HPDE6-E6E7 (cell line): ENCODE measurements around the gene KRTAP12-4.
"Not testable (repeated sequence)": the region's sequence is repeated elsewhere in the genome, so short reads cannot be mapped to it uniquely, and the experiment has no call there.

ENCODE experiments used
- DNase-seq: peaks from one replicate; pipeline ENCODE4 v3.0.0; 2011; ENCODE audit warnings: missing footprints; ENCODE audit errors: extremely low spot score

KRTAP12-4 gene, protein sequence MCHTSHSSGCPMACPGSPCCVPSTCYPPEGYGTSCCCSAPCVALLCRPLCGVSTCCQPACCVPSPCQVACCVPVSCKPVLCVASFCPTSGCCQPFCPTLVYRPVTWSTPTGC

GRCh38 chr21:44654576-44655175 lies at the start of gene KRTAP12-4:
TSS of gene KRTAP12-4 (minus strand) at chr21:44654659. CDS start at chr21:44654614, 45 bp downstream.
- DNase-seq: no peak

DNA sequence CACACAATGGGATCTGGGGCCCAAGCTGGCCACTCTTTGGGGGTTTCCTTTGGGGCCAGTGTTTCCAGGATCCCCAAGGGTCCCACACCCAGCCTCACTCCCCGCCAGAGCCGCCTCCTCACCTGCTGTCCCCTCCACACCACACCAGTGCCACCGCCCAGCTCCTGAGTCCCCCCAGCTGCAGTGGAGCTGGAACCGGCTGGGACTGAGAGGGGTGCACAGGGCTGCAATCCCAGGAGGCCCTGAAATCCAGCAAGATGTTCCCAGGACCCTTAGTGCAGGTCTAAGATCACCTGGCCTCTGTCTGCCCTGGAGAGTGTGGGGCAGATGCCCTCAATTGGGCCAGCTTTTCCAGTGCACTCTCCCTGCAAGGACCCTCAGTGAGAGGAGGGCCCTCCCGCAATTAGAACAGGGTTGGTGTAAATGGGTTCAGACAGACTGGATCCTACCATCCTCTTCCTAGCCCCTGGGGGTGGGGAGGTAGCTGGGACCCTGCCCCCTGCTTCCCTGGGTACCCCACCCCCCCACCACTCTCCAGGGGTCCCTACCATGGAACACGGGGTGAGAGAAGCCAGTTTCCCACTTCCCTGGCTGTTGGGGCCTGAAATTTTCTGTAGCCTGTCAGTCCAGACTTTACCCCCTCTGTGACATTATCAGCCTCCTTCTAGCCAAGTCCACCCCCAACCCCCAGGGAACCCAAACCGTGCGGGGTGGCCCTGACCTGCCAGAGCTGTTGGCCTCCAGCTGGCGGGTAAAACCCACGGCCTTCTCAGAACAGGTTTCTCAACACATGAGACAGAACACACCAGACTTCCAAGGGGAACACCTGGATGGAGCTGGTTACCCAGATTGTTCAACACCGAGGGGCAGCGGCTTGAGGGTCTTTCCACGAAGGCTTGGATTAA lies 49.5 kb upstream of the KRTAP12-4 start:
- DNase-seq: no peak

GRCh38 chr21:44702973-44703730 lies 48.7 kb upstream of the KRTAP12-4 start:
- DNase-seq: no peak

GRCh38 chr21:44702111-44702972 lies 47.9 kb upstream of the KRTAP12-4 start:
- no peak for DNase-seq

DNA sequence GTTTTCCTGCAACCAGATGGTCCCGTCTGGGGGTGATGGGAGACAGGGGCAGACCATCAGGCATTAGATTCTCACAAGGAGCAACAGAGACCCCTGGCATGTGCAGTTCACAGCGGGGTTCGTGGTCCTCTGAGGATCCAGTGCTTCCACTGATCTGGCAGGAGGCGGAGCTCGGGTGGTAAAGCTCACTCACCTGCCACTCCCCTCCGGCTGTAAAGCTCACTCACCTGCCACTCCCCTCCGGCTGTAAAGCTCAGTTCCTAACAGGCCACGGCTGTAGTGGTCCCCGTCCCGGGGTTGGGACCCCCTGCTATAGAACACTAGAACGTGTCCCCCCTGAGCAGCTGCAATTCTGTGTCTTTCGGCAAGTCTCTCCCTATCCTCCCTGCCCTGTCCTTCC lies 47.1 kb upstream of the KRTAP12-4 start:
- no peak for DNase-seq

GRCh38 chr21:44701023-44701400 lies 46.6 kb upstream of the KRTAP12-4 start:
- DNase-seq: no peak

DNA sequence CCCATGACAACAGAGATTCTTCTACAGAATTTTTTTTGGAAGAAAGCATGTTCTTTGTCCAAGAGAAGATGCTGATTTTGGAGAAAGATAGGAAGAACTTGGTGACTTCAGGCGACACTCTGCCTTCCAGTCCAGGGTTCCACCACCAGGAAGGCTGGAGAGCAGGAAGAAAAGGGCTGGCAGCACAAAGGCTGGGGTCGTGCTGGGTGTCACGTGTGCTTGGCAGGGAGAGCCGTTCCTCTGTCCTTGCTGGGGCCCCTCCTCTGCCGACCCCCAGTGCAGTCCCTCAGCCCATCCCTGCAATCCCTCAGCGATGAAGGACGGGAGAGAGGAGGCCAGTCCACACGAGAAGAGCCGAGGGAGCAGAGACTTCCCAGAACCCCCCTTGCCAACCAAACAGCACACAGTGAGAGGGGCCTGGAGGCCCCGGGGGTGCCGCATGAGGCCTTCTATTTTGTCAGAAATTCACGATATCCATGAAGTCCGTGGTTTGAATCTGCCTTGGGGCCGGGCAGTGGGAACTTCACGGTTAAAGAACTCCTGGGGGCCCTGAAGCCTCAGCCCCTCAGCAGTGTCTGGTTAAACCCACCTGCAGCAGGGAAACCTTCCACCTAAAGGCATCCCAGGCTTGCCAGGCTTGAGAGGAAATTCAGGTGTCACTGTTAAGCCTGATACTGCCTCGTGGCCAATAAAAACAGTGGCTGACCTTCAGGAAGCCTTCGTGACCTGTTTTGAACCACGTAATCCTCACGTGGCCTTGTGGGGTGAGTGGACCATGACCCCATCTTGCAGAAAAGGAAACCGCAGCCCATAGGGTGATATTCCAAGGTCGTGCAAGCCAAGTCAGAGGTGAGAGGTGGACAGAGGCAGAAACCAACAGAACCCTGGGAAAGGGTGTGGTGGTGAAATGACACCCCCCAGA lies 45.9 kb upstream of the KRTAP12-4 start:
- DNase-seq: no peak

DNA sequence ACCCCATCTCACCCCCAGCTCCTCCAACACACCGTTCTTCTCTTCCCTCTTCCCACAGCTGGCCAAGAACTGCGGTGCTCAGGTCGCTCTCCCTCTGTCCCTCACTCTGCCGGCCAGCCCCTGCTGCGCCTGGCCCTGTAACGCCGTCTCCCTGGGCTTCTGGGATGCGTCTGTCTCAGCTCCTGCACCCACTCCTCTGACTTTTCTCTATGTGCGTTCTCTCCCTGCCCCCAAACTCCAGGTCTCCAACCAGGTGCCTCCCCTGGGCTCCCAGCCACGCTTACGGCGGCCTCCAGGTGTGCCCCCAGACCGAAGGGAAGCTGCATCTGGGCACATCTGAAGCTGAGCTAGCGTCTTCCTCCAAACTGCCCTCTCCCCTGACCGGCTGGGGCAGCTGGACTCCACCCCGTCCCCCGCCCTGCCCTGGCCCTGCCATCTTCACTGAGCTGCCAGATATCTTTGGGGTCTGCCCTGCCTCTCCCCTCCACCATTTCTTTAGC lies 45.1 kb upstream of the KRTAP12-4 start:
- no peak for DNase-seq

GRCh38 chr21:44697811-44698734 lies 43.6 kb upstream of the KRTAP12-4 start:
- DNase-seq: no peak

- not testable (repeated sequence) for DNase-seq
Measured at GRCh38 chr21:44697172-44697810, 42.8 kb upstream of the KRTAP12-4 start, which contains the start of gene KRTAP10-12. TSS of gene KRTAP10-12 (plus strand) at chr21:44697172. CDS start at chr21:44697202, 30 bp downstream.

DNA sequence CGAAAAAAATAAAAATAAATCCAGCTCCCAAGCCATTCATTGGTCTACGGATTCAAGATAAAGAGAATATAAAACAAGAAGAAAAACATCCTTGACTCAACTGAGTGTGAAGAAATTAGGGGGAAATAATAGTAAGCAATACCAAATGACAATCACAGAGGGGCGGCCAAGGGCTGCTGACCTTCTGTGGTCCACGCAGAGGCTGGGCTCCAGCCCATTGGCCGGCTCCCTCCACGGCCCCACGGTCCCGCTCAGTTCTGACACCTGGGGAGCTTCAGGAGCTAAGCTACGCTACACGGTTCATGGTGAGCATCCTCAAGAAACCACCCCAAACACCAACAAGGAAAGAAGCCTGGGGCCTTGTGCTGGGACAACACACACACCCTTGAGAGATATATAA lies 42.1 kb upstream of the KRTAP12-4 start:
- DNase-seq: no peak

- no peak for DNase-seq
Measured at GRCh38 chr21:44695641-44696040, 41.2 kb upstream of the KRTAP12-4 start.

- DNase-seq: no peak
Measured at GRCh38 chr21:44695184-44695583, 40.7 kb upstream of the KRTAP12-4 start.

GRCh38 chr21:44694776-44695175 lies 40.3 kb upstream of the KRTAP12-4 start:
- no peak for DNase-seq

- DNase-seq: no peak
Measured at GRCh38 chr21:44692798-44693512, 38.5 kb upstream of the KRTAP12-4 start.

- no peak for DNase-seq
Measured at GRCh38 chr21:44691686-44692085, 37.2 kb upstream of the KRTAP12-4 start.

GRCh38 chr21:44689740-44690139 lies 35.3 kb upstream of the KRTAP12-4 start:
- not testable (repeated sequence) for DNase-seq
